Fibroblast of skin of scalp (primary cell): ENCODE results near the gene PARN.
"Not testable (repeated sequence)": the region's sequence is repeated elsewhere in the genome, so short reads cannot be mapped to it uniquely, and the experiment has no call there.

ENCODE experiments used
- DNase-seq: peaks from one replicate; pipeline ENCODE4 v3.0.0-alpha.2; 2013

Gene PARN

GRCh38 chr16:14427371-14427948, 202.6 kb downstream of the PARN start:
- peak; percentile 6 for DNase-seq

- no peak for DNase-seq
Measured at GRCh38 chr16:14424595-14424994, 205.5 kb downstream of the PARN start.

GRCh38 chr16:14423344-14423743, 206.7 kb downstream of the PARN start:
- peak; percentile 38 for DNase-seq

DNA sequence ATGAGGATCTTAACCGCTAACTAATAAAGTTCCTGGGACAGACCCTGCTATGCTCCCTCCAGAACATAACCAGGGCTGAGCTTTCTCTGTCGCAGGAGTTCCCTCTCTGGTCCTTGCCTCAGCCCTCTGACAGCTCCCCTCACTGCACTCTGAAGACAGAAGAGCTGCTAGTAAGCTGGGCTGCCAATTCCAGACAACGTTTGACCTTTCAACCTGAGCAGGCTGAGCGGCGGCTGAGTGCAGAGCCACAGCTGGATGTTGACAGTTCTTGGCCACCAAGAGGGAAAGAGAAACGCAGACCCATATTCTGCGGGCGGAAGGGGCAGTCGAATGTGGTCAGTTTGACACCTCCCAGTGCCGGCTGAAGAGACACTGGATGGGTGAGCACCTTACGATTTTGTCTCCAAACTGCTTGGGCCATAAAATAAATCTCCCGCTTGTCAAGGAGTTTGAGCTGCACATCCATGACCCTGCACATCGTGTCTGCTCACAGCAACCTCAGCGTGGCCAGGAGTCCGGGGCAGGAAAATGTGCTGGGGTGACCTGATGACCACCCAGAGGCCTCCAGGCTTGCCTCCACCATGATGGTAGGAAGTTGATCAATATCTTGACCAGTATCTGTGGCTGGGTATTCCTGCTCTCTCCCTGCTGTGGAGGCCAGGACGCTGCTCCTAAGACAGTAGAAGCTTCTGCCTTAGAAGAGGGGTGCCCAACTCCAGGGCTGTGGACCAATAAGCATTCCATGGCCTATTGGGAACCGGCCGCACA, 209.2 kb downstream of the PARN start:
- DNase-seq = no peak

DNA sequence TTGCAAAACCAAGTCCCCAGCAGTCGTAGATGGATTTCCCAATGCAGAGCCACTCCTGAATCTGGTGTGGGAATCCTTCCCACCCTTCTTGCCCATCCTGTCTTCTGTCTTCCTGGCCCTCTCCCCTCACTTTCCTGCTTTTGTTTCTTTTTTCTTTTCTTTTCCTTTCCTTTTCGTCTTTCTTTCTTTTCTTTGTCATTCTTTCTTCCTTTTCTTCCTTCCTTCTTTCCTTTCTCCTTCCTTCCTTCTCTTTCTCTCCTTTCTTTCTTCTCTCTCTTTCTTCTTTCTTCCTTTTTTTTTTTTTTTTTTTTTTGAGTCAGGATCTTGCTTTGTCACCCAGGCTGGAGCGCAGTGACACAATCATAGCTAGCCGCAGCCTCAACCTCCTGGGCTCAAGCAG, 209.8 kb downstream of the PARN start:
- not testable (repeated sequence) for DNase-seq

- no peak for DNase-seq
Measured at GRCh38 chr16:14419817-14420216, 210.2 kb downstream of the PARN start.

GRCh38 chr16:14418795-14419225, 211.2 kb downstream of the PARN start:
- no peak for DNase-seq

DNA sequence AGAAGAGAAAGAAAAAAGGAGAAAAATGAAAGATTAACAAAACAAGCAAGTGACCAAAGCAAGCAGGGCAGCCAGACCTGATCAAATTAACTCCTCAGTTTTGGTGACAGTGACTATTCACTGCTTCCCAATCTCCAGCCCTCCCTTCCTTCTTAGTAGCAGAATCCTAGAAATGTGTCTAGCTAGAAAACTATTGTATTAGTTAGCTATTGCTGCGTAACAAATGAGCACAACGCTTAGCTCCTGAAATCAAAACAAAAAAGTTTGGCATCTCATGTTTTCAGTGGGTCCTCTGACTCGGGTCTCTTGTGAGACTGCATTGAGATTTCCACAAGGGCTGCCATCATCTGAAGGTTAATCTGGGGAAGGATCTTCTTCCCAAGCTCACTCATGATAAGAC, 213.9 kb downstream of the PARN start:
- DNase-seq = no peak

DNA sequence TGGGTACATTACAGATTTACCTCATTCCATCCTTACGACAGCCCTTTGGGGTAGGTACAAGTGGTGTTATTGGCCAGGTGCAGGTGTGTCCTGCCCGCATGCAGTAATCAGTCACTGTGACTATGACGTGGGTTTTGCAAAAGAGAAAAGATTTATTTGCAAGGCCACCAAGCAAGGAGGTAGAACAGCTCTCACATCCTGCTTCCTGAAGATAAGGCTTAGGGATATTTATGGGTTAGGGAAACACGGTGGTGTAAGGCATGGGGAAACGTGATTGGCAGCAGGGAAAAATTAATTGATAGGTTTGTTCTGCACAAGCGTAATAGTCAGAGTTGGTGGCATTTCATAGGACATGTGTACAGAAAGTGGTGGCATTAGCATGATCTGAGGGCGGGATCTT, 214.8 kb downstream of the PARN start:
- DNase-seq = no peak

DNA sequence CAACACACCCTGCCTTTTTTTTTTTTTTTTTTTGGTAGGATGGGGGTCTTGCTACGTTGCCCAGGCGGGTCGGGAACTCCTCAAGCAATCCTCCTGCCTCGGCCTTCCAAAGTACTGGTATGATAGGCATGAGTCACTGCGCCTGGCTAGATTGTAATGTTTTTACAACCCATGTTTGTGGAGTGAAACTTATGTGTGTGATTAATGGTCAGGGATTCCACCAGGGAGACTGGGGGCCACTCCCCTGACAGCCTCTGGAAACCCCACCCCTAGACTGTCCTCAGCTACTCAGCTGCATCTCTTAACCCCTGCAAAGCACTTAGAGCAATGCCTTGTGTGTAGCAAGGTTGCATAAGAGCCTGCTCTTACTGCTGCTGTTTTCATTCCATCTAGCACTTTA, 220.5 kb downstream of the PARN start:
- peak; percentile 99 for DNase-seq

- no peak for DNase-seq
Measured at GRCh38 chr16:14407786-14408399, 222.2 kb downstream of the PARN start.

GRCh38 chr16:14405611-14406537, 224.2 kb downstream of the PARN start:
- no peak for DNase-seq

DNA sequence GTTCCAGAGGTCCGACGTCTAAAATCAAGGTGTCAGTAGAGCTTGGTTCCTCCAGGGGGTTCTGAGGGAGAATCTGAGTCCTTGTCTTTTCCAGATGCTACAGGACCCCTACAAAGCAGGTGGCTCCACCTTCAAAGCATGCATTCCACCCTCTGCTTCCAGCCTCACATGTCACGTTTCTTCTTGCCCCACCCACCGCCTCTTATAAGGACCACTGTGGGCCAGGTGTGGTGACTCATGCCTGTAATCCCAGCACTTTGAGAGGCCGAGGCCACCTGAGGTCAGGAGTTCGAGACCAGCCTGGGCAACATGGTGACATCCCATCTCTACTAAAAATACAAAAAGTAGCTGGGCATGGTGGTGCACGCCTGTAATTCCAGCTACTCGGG, 227.1 kb downstream of the PARN start:
- DNase-seq = not testable (repeated sequence)

DNA sequence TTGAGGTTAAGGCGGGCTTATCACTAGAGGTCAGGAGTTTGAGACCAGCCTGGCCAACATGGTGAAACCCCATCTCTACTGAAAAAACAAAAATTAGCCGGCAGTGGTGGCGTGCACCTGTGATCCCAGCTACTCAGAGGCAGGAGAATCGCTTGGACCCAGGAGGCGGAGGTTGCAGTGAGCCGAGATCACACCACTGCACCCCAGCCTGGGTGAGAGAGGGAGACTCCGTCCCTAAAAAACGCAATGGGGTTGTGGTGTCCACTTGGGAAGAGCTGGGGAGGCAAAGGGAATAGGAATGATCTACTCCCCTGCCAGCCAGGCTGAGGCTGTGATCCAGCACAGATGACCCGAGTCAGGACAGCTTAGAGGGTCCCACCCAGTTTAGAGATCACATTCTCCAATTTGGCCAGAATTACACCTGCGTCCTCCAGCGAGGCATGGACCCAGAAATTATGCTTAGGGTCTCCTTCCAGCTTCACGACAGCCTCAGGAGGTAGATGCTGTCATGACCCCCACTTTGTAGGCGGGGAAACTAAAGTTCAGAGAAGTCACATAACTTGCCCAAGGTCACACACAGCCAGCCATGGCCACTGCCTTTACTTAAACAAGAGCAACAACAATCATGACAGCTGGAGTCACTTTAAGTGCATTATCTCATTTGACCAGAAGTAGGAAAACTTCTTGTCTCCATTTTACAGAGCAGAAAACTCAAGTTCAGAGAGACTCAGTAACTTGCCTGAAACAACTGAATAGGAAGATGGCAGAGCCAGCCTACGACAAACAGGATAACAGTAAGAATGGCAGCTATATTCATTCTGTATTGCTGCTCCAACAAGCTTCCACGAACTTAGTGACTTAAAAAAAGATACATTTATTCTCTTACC, 227.7 kb downstream of the PARN start:
- DNase-seq = not testable (repeated sequence)

- DNase-seq = peak; percentile 44
Measured at GRCh38 chr16:14401711-14402061, 228.4 kb downstream of the PARN start.

DNA sequence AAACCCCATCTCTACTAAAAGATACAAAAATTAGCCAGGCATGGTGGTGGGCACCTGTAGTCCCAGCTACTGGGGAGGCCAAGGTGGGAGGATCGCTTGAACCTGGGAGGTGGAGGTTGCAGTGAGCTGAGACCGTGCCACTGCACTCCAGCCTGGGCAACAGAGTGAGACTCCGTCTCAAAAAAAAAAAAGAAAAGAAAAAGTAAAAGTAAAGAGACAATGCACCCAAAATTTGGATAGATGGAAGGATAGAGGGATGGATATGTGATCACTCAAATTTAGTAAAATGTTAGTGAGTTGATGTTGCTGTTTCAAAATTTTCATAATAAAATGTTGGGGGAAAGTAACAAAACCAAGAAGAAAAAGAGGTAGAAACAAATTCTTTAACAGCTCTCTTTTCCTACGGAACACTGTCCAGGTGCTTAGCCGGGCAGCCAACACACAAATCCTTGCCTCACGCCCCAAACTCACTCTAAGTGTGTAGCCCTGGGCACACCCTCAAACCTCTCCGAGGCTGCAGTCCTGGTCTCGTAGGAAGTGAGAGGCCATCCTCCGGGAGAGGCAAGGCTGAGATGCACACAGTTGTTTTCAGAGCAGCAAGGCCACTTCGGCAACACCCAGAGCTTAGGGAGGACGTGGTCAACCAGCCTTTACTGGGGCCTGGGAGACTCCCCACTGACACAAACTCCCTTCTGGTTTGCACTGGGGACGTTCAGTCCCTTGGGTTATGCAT, 228.9 kb downstream of the PARN start:
- DNase-seq = not testable (repeated sequence)

DNA sequence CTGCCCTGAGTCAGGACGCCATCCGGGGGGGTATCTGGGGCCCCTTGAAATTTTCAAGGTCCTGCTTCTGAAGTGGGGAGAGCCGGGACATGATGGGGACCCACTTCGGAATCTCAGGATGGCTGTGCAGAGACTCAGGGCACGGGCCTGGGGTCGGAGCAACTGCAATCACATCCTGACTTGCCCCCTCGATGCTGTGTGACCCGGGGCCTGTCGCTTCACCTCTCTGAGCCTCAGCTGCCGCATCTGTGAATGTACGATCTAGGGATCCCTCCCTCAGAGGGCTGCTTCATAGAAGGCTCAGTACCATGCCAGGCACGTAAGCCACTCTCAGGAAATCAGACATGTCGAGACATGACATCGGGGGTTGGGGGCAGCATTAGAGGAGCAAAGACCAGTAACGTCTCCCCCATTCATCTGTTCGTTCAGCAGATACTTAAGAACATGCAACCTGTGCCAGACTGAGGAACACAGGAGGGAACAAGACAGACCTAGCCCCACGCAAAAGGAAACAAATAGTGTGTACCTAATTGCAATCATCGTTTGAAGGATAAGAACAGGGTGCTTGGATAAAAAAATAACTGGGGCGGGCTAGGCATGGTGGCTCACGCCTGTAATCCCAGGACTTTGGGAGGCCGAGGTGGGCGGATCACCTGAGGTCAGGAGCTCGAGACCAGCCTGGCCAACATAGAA, 229.6 kb downstream of the PARN start:
- DNase-seq = no peak

DNA sequence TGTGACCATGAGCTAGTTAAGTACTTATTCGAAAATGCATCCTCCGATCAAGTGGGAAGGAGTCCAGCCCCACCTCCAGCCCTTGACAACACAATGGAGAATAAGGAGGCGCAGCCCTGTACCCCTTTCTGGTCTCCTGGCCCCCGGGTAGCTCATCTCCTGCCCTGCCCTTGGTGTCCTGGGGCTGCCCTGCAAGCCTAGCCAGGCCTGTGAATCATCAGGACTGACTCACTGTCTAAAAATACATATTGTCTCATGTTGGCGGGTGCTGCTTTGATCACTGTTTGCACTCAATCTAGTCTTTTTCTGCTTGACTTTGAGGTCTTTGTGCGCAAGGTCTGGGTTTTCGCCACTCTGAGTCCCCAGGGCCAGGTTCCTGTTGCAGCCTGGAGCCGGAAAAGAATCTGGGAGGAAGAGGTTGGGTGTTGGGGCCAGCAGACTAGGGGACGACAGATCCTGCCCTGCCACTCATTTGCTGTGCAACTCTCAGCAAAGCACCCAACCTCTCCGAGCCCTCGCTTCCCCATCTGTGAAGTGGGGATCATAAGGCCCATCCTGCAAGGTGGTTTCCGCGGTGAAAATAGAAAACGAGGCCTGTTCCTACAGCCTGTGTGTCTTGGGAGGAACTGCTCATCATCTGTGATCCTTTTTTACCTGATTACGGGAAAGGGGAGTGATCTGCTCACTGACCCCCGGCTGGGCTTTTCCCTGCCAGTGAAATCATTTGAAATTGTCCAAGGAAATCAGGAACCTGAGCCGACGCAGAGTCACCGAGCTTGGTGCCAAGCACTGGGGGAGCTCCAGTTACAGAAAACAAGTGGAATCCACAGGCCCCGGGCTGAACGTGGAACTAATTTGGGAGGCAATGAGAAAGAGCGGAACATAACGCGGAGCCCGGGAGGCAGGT, 230.4 kb downstream of the PARN start:
- DNase-seq = peak; percentile 80

GRCh38 chr16:14398014-14398717, 231.9 kb downstream of the PARN start:
- DNase-seq = no peak
